ENCODE data around the gene GIMAP8.
A peak's percentile ranks its signal among the peaks of the same experiment; 100 is the strongest.

GIMAP8 gene

GRCh38 chr7:150450491-150451001, at the start of gene GIMAP8:
Gene GIMAP8, plus strand, starts transcription at chr7:150450630. Its CDS starts 16,069 bp downstream, at chr7:150466699.
- peak; percentile 62 to 65 for DNase-seq

- no peak for DNase-seq
These were observed 49.5 kb upstream of the GIMAP8 start for GRCh38 chr7:150400788-150401423.

- DNase-seq = no peak
These were observed 49.0 kb upstream of the GIMAP8 start for GRCh38 chr7:150401424-150401790.

- DNase-seq = no peak
These were observed 48.4 kb upstream of the GIMAP8 start for GRCh38 chr7:150401861-150402631.

- DNase-seq = peak in 1 of 2 donors; percentile 8
These were observed 47.6 kb upstream of the GIMAP8 start for GRCh38 chr7:150402671-150403321.

GRCh38 chr7:150403376-150404171, 46.9 kb upstream of the GIMAP8 start:
- DNase-seq = peak in 1 of 2 donors; percentile 9

- peak in 1 of 2 donors; percentile 41 for DNase-seq
These were observed 46.1 kb upstream of the GIMAP8 start for GRCh38 chr7:150404172-150404804.

- peak; percentile 82 to 86 for DNase-seq
These were observed 45.4 kb upstream of the GIMAP8 start for GRCh38 chr7:150404805-150405583.

GRCh38 chr7:150405584-150406311, 44.7 kb upstream of the GIMAP8 start:
- DNase-seq = no peak

- peak in 1 of 2 donors; percentile 21 for DNase-seq
These were observed 44.2 kb upstream of the GIMAP8 start for GRCh38 chr7:150406312-150406566.

GRCh38 chr7:150406567-150407421, 43.6 kb upstream of the GIMAP8 start:
- DNase-seq = peak; percentile 44 to 52

- DNase-seq = no peak
These were observed 42.6 kb upstream of the GIMAP8 start for GRCh38 chr7:150407588-150408392.

- peak in 1 of 2 donors; percentile 82 for DNase-seq
These were observed 41.8 kb upstream of the GIMAP8 start for GRCh38 chr7:150408393-150409299.

- DNase-seq = no peak
These were observed 41.0 kb upstream of the GIMAP8 start for GRCh38 chr7:150409300-150410030.

- no peak for DNase-seq
These were observed 40.3 kb upstream of the GIMAP8 start for GRCh38 chr7:150410131-150410530.

GRCh38 chr7:150410680-150411346, 39.6 kb upstream of the GIMAP8 start:
- no peak for DNase-seq

GRCh38 chr7:150411606-150412005, 38.8 kb upstream of the GIMAP8 start:
- no peak for DNase-seq
